Skeletal muscle tissue (tissue), 4 donors: ENCODE data around the gene PLN. TPM values are rescaled to one million over a fixed set of nuclear protein-coding genes. Genes with fewer than 3 reads are reported as not detected.

Experiments used
- H3K27ac ChIP-seq: one replicate; pipeline ENCODE4 v1.7.0; 2013; ENCODE audit warnings: mild to moderate bottlenecking, low read depth, low read length, inconsistent platforms
- H3K27me3 ChIP-seq, 3 donors: one replicate each; pipeline ENCODE4 v1.7.0; 2013; ENCODE audit warnings: low read length in 3 of 3; ENCODE audit not compliant: control insufficient read depth in 3 of 3, insufficient read depth in 3 of 3
- H3K36me3 ChIP-seq, 3 donors: one replicate each; pipeline ENCODE4 v1.7.0; 2013; ENCODE audit warnings: low read length in 3 of 3; ENCODE audit not compliant: control insufficient read depth in 3 of 3, insufficient read depth in 3 of 3
- H3K4me1 ChIP-seq, 3 donors: one replicate each; pipeline ENCODE4 v1.7.0; 2013; ENCODE audit warnings: low read length in 3 of 3, mild to moderate bottlenecking in 3 of 3; ENCODE audit not compliant: control insufficient read depth in 3 of 3, insufficient read depth in 3 of 3
- H3K4me3 ChIP-seq, 3 donors: one replicate each; pipeline ENCODE4 v1.7.0; 2013; ENCODE audit warnings: low read length in 3 of 3
- H3K9ac ChIP-seq, 3 donors: one replicate each; pipeline ENCODE4 v1.7.0; 2013; ENCODE audit warnings: low read length in 3 of 3, mild to moderate bottlenecking in 3 of 3, moderate library complexity in 2 of 3, low read depth in 1 of 3
- H3K9me3 ChIP-seq, 3 donors: one replicate each; pipeline ENCODE4 v1.7.0; 2013; ENCODE audit warnings: low read length in 3 of 3; ENCODE audit not compliant: control insufficient read depth in 3 of 3
- total RNA-seq: library from RNA; depleted of rRNA; stranded (reverse); fragments of >200 nt; gene quantifications from one replicate; pipeline ENCODE4 v1.2.3, GENCODE V29; 2014
- donor health status: Osteomylitis.

The PLN gene
- total RNA-seq, 1 donor from 2014 or later: 18.3 TPM

- Histone ChIP-seq H3K27ac (no peak overlapping the region), H3K9ac (no peak overlapping the region), H3K9me3 (no peaks in the 10 kb centered on the region), H3K4me1 (peaks cover 6 to 13% (median 9%) of the 10 kb centered on the region in 3 donors), H3K27me3 (no peaks in the 10 kb centered on the region), H3K4me3 (no peak overlapping the region), H3K36me3 (no peaks in the 10 kb centered on the region)
These were observed 17.2 kb upstream of the PLN start for GRCh38 chr6:118530942-118531341.

- no peak overlapping the region for H3K4me3 ChIP-seq
- no peak overlapping the region for H3K27ac ChIP-seq
- no peak overlapping the region for H3K9ac ChIP-seq
- no peaks in the 10 kb centered on the region for H3K36me3 ChIP-seq
- H3K4me1 ChIP-seq: peaks cover 0 to 7% (median 7%) of the 10 kb centered on the region in 3 donors
- H3K9me3 ChIP-seq: no peaks in the 10 kb centered on the region
- no peaks in the 10 kb centered on the region for H3K27me3 ChIP-seq
These were observed 12.8 kb upstream of the PLN start for GRCh38 chr6:118535176-118535844.

GRCh38 chr6:118536478-118536877 lies 11.6 kb upstream of the PLN start:
- no peak overlapping the region for H3K27ac ChIP-seq
- H3K4me3 ChIP-seq: no peak overlapping the region

GRCh38 chr6:118537574-118537973 lies 10.5 kb upstream of the PLN start:
- Histone ChIP-seq H3K4me1 (peaks cover 3 to 7% (median 7%) of the 10 kb centered on the region in 3 donors), H3K9me3 (no peaks in the 10 kb centered on the region), H3K27ac (peak overlapping the region; percentile 46), H3K9ac (no peak overlapping the region), H3K27me3 (no peaks in the 10 kb centered on the region), H3K36me3 (no peaks in the 10 kb centered on the region), H3K4me3 (peak overlapping the region in 1 of 3 donors; percentile 12)

More at GRCh38 chr6:118536478-118536877, 11.6 kb upstream of the PLN start:
- H3K4me1 ChIP-seq: peaks cover under 1 to 7% (median 7%) of the 10 kb centered on the region in 3 donors
- no peaks in the 10 kb centered on the region for H3K36me3 ChIP-seq
- no peak overlapping the region for H3K9ac ChIP-seq
- no peaks in the 10 kb centered on the region for H3K27me3 ChIP-seq
- no peaks in the 10 kb centered on the region for H3K9me3 ChIP-seq

GRCh38 chr6:118542184-118542952 lies 5.7 kb upstream of the PLN start:
- Histone ChIP-seq H3K4me1 (peaks cover 3 to 8% (median 3%) of the 10 kb centered on the region in 3 donors), H3K9me3 (no peaks in the 10 kb centered on the region), H3K4me3 (no peak overlapping the region), H3K36me3 (no peaks in the 10 kb centered on the region), H3K27ac (no peak overlapping the region), H3K9ac (no peak overlapping the region), H3K27me3 (no peaks in the 10 kb centered on the region)

GRCh38 chr6:118544105-118544504 lies 4.0 kb upstream of the PLN start:
- no peak overlapping the region for H3K4me3 ChIP-seq
- H3K27me3 ChIP-seq: no peaks in the 10 kb centered on the region
- no peak overlapping the region for H3K27ac ChIP-seq
- H3K4me1 ChIP-seq: peaks cover 2 to 6% (median 3%) of the 10 kb centered on the region in 3 donors
- H3K36me3 ChIP-seq: no peaks in the 10 kb centered on the region
- no peak overlapping the region for H3K9ac ChIP-seq
- no peaks in the 10 kb centered on the region for H3K9me3 ChIP-seq

- Histone ChIP-seq H3K9ac (no peak overlapping the region), H3K27me3 (no peaks in the 10 kb centered on the region), H3K4me3 (no peak overlapping the region), H3K27ac (peak overlapping the region; percentile 19), H3K4me1 (peaks cover 0 to 6% (median 3%) of the 10 kb centered on the region in 3 donors), H3K36me3 (no peaks in the 10 kb centered on the region), H3K9me3 (no peaks in the 10 kb centered on the region)
These were observed 1.8 kb upstream of the PLN start for GRCh38 chr6:118546164-118546879.

- H3K9me3 ChIP-seq: no peaks in the 10 kb centered on the region
- peak overlapping the region; percentile 19 for H3K27ac ChIP-seq
These were observed 1.2 kb upstream of the PLN start for GRCh38 chr6:118546880-118547218.

GRCh38 chr6:118548613-118549012 lies 517 bp downstream of the PLN start:
- H3K9ac ChIP-seq: peak overlapping the region; percentile 69 to 86 (median 81)
- H3K4me3 ChIP-seq: peak overlapping the region; percentile 65 to 80 (median 72)
- peaks cover 0 to 8% (median 5%) of the 10 kb centered on the region in 3 donors for H3K4me1 ChIP-seq
- no peaks in the 10 kb centered on the region for H3K36me3 ChIP-seq
- no peaks in the 10 kb centered on the region for H3K9me3 ChIP-seq
- H3K27ac ChIP-seq: peak overlapping the region; percentile 84
- H3K27me3 ChIP-seq: no peaks in the 10 kb centered on the region

More at GRCh38 chr6:118546880-118547218, 1.2 kb upstream of the PLN start:
- peak overlapping the region in 1 of 3 donors; percentile 80 for H3K4me3 ChIP-seq
- H3K36me3 ChIP-seq: no peaks in the 10 kb centered on the region
- H3K27me3 ChIP-seq: no peaks in the 10 kb centered on the region
- peak overlapping the region in 2 of 3 donors; percentile 54 to 86 for H3K9ac ChIP-seq
- H3K4me1 ChIP-seq: peaks cover 0 to 6% (median 5%) of the 10 kb centered on the region in 3 donors
